Measurements from ENCODE around the gene CD74. TPM values are rescaled to one million over a fixed set of nuclear protein-coding genes. Genes with fewer than 3 reads are reported as not detected.

The CD74 gene
- total RNA-seq, 1 donor from 2014 or later: 5,323 TPM

- ChIA-PET CTCF (interaction anchor here (0.5 kb wide), 1 partner anchor 47 kb away, joined by 3 read pairs; no protein-coding TSS in a partner anchor), POLR2A (interaction anchor here (0.9 to 1.3 kb wide), 2 partner anchors 9 to 14 kb away, joined by 3 to 5 read pairs; no protein-coding TSS in a partner anchor)
- H3K4me1 Mint-ChIP-seq: peaks cover 4% of the 10 kb centered on the region
- H3K9me3 Mint-ChIP-seq: no peaks in the 10 kb centered on the region
- intact Hi-C loops (cut with micrococcal nuclease): no loop called here
- H3K36me3 Mint-ChIP-seq (ENCODE audit: low read depth): peaks cover 91% of the 10 kb centered on the region
- H3K4me3 Mint-ChIP-seq: no peak overlapping the region
- no peak for TF ChIP-seq CTCF (IDR thresholded peaks at IDR 0.05)
- no peak for DNase-seq
- ATAC-seq (ENCODE audit: low read depth): no peak
- no peak overlapping the region for H3K27ac Mint-ChIP-seq
- no peaks in the 10 kb centered on the region for H3K27me3 Mint-ChIP-seq
Observed at GRCh38 chr5:150391064-150391834, 21.5 kb downstream of the CD74 start.

- CTCF ChIA-PET: no interaction called here
- Mint-ChIP-seq H3K36me3 (ENCODE audit: low read depth) (peaks cover 91% of the 10 kb centered on the region), H3K4me3 (no peak overlapping the region), H3K4me1 (peaks cover 4% of the 10 kb centered on the region), H3K27ac (no peak overlapping the region), H3K9me3 (no peaks in the 10 kb centered on the region), H3K27me3 (no peaks in the 10 kb centered on the region)
- POLR2A ChIA-PET: interaction anchor here (0.6 kb wide), 1 partner anchor 20 kb away, joined by 4 read pairs; no protein-coding TSS in a partner anchor
- ATAC-seq (ENCODE audit: low read depth) (no peak), DNase-seq (no peak)
- no peak for TF ChIP-seq CTCF (IDR thresholded peaks at IDR 0.05)
- intact Hi-C loops (cut with micrococcal nuclease): no loop called here
Observed at GRCh38 chr5:150389531-150390266, 23.0 kb downstream of the CD74 start.

- peaks cover 94% of the 10 kb centered on the region for H3K36me3 Mint-ChIP-seq (ENCODE audit: low read depth)
- TF ChIP-seq CTCF (IDR thresholded peaks at IDR 0.05): no peak
- no peaks in the 10 kb centered on the region for H3K9me3 Mint-ChIP-seq
- H3K27me3 Mint-ChIP-seq: no peaks in the 10 kb centered on the region
- intact Hi-C loops (cut with micrococcal nuclease): no loop called here
- no peak for ATAC-seq (ENCODE audit: low read depth)
- no peaks in the 10 kb centered on the region for H3K4me1 Mint-ChIP-seq
- no peak overlapping the region for H3K27ac Mint-ChIP-seq
- POLR2A ChIA-PET: interaction anchor here (0.7 to 1.4 kb wide), 2 partner anchors 13 to 611 kb away, joined by 3 to 7 read pairs; no protein-coding TSS in a partner anchor
- DNase-seq: no peak
- CTCF ChIA-PET: interaction anchor here (2.3 kb wide), 1 partner anchor 10 kb away, joined by 6 read pairs; no protein-coding TSS in a partner anchor
- H3K4me3 Mint-ChIP-seq: no peak overlapping the region
Observed at GRCh38 chr5:150386024-150386855, 26.5 kb downstream of the CD74 start.

GRCh38 chr5:150384701-150385100, 28.0 kb downstream of the CD74 start:
- Mint-ChIP-seq H3K27ac (no peak overlapping the region), H3K4me3 (no peak overlapping the region), H3K9me3 (no peaks in the 10 kb centered on the region), H3K36me3 (ENCODE audit: low read depth) (peaks cover 93% of the 10 kb centered on the region), H3K27me3 (no peaks in the 10 kb centered on the region), H3K4me1 (no peaks in the 10 kb centered on the region)
- ATAC-seq (ENCODE audit: low read depth) (no peak), DNase-seq (no peak)
- TF ChIP-seq CTCF (IDR thresholded peaks at IDR 0.05): no peak
- POLR2A ChIA-PET: interaction anchor here (0.9 to 1.1 kb wide), 3 partner anchors 13 to 65 kb away, joined by 3 read pairs; no protein-coding TSS in a partner anchor
- intact Hi-C loops (cut with micrococcal nuclease): no loop called here
- CTCF ChIA-PET: interaction anchor here (0.6 kb wide), 1 partner anchor 530 kb away, joined by 3 read pairs; no protein-coding TSS in a partner anchor
